Stimulated activated CD4-positive, alpha-beta T cell treated with anti-CD3 and anti-CD28 coated beads, Interleukin-12 subunit alpha, Interleukin-12 subunit beta, amount 100 ng/mL, for 48 hours (primary cell): ENCODE measurements around the gene FBXO27.
A peak's percentile ranks its signal among the peaks of the same experiment; 100 is the strongest.
"Not testable (repeated sequence)": the region's sequence is repeated elsewhere in the genome, so short reads cannot be mapped to it uniquely, and the experiment has no call there.

Experiments used
- DNase-seq, 3 donors: peaks; one replicate each; pipeline ENCODE4 v3.0.0-alpha.2; 2020; ENCODE audit warnings: low read depth in 2 of 3, low spot score in 1 of 3

Gene FBXO27

GRCh38 chr19:38989066-38989605, 43.2 kb downstream of the FBXO27 start:
- no peak for DNase-seq

- DNase-seq: not testable (repeated sequence)
Measured at GRCh38 chr19:38988627-38989026, 43.7 kb downstream of the FBXO27 start.

GRCh38 chr19:38987745-38988144, 44.6 kb downstream of the FBXO27 start:
- DNase-seq: not testable (repeated sequence)

- DNase-seq: no peak
Measured at GRCh38 chr19:38985262-38985661, 47.1 kb downstream of the FBXO27 start.

- DNase-seq: no peak
Measured at GRCh38 chr19:38980583-38981374, 51.6 kb downstream of the FBXO27 start.

- DNase-seq: no peak
Measured at GRCh38 chr19:38979812-38980211, 52.5 kb downstream of the FBXO27 start.

- DNase-seq: no peak
Measured at GRCh38 chr19:38978326-38978689, 54.0 kb downstream of the FBXO27 start.

GRCh38 chr19:38977445-38978325, 54.7 kb downstream of the FBXO27 start:
- peak; percentile 57 to 70 (median 62) for DNase-seq

GRCh38 chr19:38975861-38976271, 56.5 kb downstream of the FBXO27 start:
- DNase-seq: no peak

- DNase-seq: no peak
Measured at GRCh38 chr19:38975214-38975860, 57.0 kb downstream of the FBXO27 start, which contains the start of gene FBXO17. Gene FBXO17 (minus strand): TSS chr19:38975742. CDS start chr19:38950319, 25,423 bp downstream.

GRCh38 chr19:38974624-38975213, 57.6 kb downstream of the FBXO27 start:
- no peak for DNase-seq
